RWPE2 (cell line): ENCODE measurements around the gene PPP1R16B.
A peak's percentile ranks its signal among the peaks of the same experiment; 100 is the strongest.

Source experiments
- ATAC-seq: fragments of 200-7000 bp; cut with Tn5 transposase; 3 replicates; pipeline ENCODE4 v1.9.1; 2021; ENCODE audit warnings: low read depth
- DNase-seq: peaks from one replicate; pipeline ENCODE4 v3.0.0-alpha.2; 2020; ENCODE audit warnings: low spot score
- H3K27ac ChIP-seq: fragments of 450-650 bp; 2 replicates; pipeline ENCODE4 v1.5.1; 2017; ENCODE audit warnings: mild to moderate bottlenecking; ENCODE audit not compliant: poor library complexity, severe bottlenecking
- H3K27me3 ChIP-seq: fragments of 250-450 bp; sonication (Bioruptor Pico); 2 replicates; pipeline ENCODE4 v1.5.1; 2021; ENCODE audit warnings: mild to moderate bottlenecking, moderate library complexity; ENCODE audit not compliant: insufficient read depth, poor library complexity, severe bottlenecking
- H3K36me3 ChIP-seq: fragments of 250-450 bp; sonication (Bioruptor Pico); 2 replicates; pipeline ENCODE4 v1.5.1; 2020; ENCODE audit warnings: low read depth, mild to moderate bottlenecking, moderate library complexity
- H3K4me1 ChIP-seq: fragments of 250-450 bp; sonication (Bioruptor Pico); 2 replicates; pipeline ENCODE4 v1.5.1; 2021; ENCODE audit warnings: mild to moderate bottlenecking, moderate library complexity; ENCODE audit not compliant: insufficient read depth, poor library complexity, severe bottlenecking
- H3K4me3 ChIP-seq: fragments of 250-450 bp; sonication (Bioruptor Pico); 2 replicates; pipeline ENCODE4 v1.5.1; 2021; ENCODE audit warnings: mild to moderate bottlenecking, moderate library complexity; ENCODE audit not compliant: severe bottlenecking
- H3K9me3 ChIP-seq: fragments of 250-450 bp; sonication (Bioruptor Pico); 2 replicates; pipeline ENCODE4 v1.5.1; 2021; ENCODE audit warnings: mild to moderate bottlenecking, moderate library complexity; ENCODE audit not compliant: severe bottlenecking
- TF ChIP-seq, protein P1 (sequence below): fragments of 450-650 bp; IDR thresholded peaks from one replicate; pipeline ENCODE4 v1.5.1; 2017; ENCODE audit warnings: mild to moderate bottlenecking, moderate library complexity; ENCODE audit not compliant: poor library complexity, severe bottlenecking

The PPP1R16B gene

GRCh38 chr20:38926934-38927616 is 121.6 kb downstream of the PPP1R16B start:
- Histone ChIP-seq H3K36me3 (peaks cover 13% of the 10 kb centered on the region), H3K4me1 (peaks cover 21% of the 10 kb centered on the region), H3K4me3 (peak overlapping the region; percentile 79), H3K27me3 (no peaks in the 10 kb centered on the region), H3K27ac (peak overlapping the region; percentile 44), H3K9me3 (no peaks in the 10 kb centered on the region)
- ATAC-seq, result no peak
- no peak for DNase-seq
- TF ChIP-seq, protein P1, sequence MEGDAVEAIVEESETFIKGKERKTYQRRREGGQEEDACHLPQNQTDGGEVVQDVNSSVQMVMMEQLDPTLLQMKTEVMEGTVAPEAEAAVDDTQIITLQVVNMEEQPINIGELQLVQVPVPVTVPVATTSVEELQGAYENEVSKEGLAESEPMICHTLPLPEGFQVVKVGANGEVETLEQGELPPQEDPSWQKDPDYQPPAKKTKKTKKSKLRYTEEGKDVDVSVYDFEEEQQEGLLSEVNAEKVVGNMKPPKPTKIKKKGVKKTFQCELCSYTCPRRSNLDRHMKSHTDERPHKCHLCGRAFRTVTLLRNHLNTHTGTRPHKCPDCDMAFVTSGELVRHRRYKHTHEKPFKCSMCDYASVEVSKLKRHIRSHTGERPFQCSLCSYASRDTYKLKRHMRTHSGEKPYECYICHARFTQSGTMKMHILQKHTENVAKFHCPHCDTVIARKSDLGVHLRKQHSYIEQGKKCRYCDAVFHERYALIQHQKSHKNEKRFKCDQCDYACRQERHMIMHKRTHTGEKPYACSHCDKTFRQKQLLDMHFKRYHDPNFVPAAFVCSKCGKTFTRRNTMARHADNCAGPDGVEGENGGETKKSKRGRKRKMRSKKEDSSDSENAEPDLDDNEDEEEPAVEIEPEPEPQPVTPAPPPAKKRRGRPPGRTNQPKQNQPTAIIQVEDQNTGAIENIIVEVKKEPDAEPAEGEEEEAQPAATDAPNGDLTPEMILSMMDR, result no peak

DNA sequence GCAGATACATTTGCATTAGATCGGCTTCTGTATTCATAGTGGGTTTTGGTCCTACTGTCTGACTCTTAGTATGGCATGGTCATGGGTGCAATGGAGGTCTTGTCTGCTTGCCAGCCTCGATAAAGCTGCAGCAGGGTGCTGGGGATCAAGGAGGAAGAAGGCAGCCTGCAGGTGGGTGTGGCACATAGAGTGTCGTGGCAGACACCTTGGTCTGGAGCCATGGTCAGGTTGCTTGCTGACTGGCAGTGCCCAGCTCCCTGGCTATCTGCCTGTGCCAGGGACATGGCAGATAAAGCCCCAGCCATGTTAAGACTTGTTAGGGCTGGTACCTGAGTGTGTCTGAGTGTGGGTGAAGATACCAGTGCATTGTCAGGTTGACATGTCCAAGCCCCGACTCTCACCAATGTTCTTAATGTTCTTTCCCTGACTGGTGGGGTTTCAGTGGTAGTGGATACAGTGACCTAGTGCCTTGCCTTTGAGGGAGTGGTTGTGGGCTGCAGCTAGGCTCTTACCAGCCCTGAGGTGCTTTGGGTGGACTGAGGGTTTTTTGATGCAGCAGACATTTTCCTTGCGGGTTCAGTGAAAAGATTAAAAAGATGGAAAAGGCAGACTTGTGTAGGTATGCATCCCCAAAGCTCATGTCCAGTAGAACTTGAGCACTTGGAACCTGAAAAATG is 122.5 kb downstream of the PPP1R16B start:
- TF ChIP-seq, protein P1, result no peak
- H3K4me1 ChIP-seq, result peaks cover 31% of the 10 kb centered on the region
- H3K27ac ChIP-seq, result peak overlapping the region; percentile 44
- peaks cover 19% of the 10 kb centered on the region for H3K36me3 ChIP-seq
- peak; percentile 6 for ATAC-seq
- H3K9me3 ChIP-seq, result no peaks in the 10 kb centered on the region
- peak overlapping the region; percentile 79 for H3K4me3 ChIP-seq
- no peak for DNase-seq
- no peaks in the 10 kb centered on the region for H3K27me3 ChIP-seq

- H3K27ac ChIP-seq, result no peak overlapping the region
- DNase-seq, result no peak
Observed at GRCh38 chr20:38930242-38930569, 124.7 kb downstream of the PPP1R16B start.

GRCh38 chr20:38931984-38932383 is 126.5 kb downstream of the PPP1R16B start:
- no peak for DNase-seq
- Histone ChIP-seq H3K27me3 (no peaks in the 10 kb centered on the region), H3K27ac (peak overlapping the region; percentile 33), H3K4me1 (peaks cover 58% of the 10 kb centered on the region), H3K36me3 (peaks cover 51% of the 10 kb centered on the region), H3K4me3 (no peak overlapping the region), H3K9me3 (no peaks in the 10 kb centered on the region)
- TF ChIP-seq, protein P1, result no peak
- no peak for ATAC-seq

More at GRCh38 chr20:38930242-38930569, 124.7 kb downstream of the PPP1R16B start:
- no peaks in the 10 kb centered on the region for H3K9me3 ChIP-seq
- TF ChIP-seq, protein P1, result no peak
- no peak for ATAC-seq
- peaks cover 34% of the 10 kb centered on the region for H3K36me3 ChIP-seq
- peaks cover 47% of the 10 kb centered on the region for H3K4me1 ChIP-seq
- H3K27me3 ChIP-seq, result no peaks in the 10 kb centered on the region
- no peak overlapping the region for H3K4me3 ChIP-seq
